Karpas-422 (cell line): ENCODE results near the gene GMNC. TPM values are rescaled to one million over a fixed set of nuclear protein-coding genes. Genes with fewer than 3 reads are reported as not detected.

ENCODE experiments used
- DNase-seq: peaks from one replicate; pipeline ENCODE4 v3.0.0-alpha.2; 2015
- H2AFZ ChIP-seq: fragments of 200-600 bp; sonication (generic); 2 replicates; pipeline ENCODE4 v1.6.1; 2014; ENCODE audit warnings: antibody characterized with exemption, low read length, mixed read lengths
- H3K27ac ChIP-seq: fragments of 200-600 bp; sonication (generic); 2 replicates; pipeline ENCODE4 v1.5.1; 2014; ENCODE audit warnings: mild to moderate bottlenecking, low read length, moderate library complexity
- H3K27me3 ChIP-seq: fragments of 200-600 bp; sonication (generic); 2 replicates; pipeline ENCODE4 v1.6.1; 2014; ENCODE audit warnings: low read length, mixed read lengths
- H3K36me3 ChIP-seq: fragments of 200-600 bp; sonication (generic); 2 replicates; pipeline ENCODE4 v1.6.1; 2014; ENCODE audit warnings: low read length, mixed read lengths; ENCODE audit not compliant: insufficient read depth
- H3K4me1 ChIP-seq: fragments of 200-600 bp; sonication (generic); 2 replicates; pipeline ENCODE4 v1.6.1; 2014; ENCODE audit warnings: mild to moderate bottlenecking, low read length, mixed read lengths
- H3K4me2 ChIP-seq: fragments of 200-600 bp; sonication (generic); 2 replicates; pipeline ENCODE4 v1.6.1; 2014; ENCODE audit warnings: low read length, low read depth, mild to moderate bottlenecking; ENCODE audit not compliant: poor library complexity, severe bottlenecking
- H3K4me3 ChIP-seq: fragments of 200-600 bp; sonication (generic); 2 replicates; pipeline ENCODE4 v1.5.1; 2014; ENCODE audit warnings: mild to moderate bottlenecking, antibody characterized with exemption, low read length, mixed read lengths
- H3K79me2 ChIP-seq: fragments of 200-600 bp; sonication (generic); 2 replicates; pipeline ENCODE4 v1.6.1; 2014; ENCODE audit warnings: mild to moderate bottlenecking, low read length, mixed read lengths
- H3K9ac ChIP-seq: fragments of 200-600 bp; sonication (generic); 2 replicates; pipeline ENCODE4 v1.6.0; 2014; ENCODE audit warnings: low read length
- H3K9me2 ChIP-seq: fragments of 200-600 bp; sonication (generic), shearing (Covaris generic); replicated peaks from 2 replicates; pipeline ENCODE4 v1.6.0; 2014; ENCODE audit warnings: mild to moderate bottlenecking, low read length, moderate library complexity; ENCODE audit not compliant: insufficient read depth
- H3K9me3 ChIP-seq: fragments of 300-700, 200-600 bp; sonication (generic); 2 replicates; pipeline ENCODE4 v1.6.1; 2014; ENCODE audit warnings: low read length, mixed read lengths
- H4K20me1 ChIP-seq: fragments of 200-600 bp; sonication (generic); 2 replicates; pipeline ENCODE4 v1.6.1; 2014; ENCODE audit warnings: mild to moderate bottlenecking, antibody characterized with exemption, low read length, low read depth; ENCODE audit not compliant: insufficient read depth
- total RNA-seq: library from RNA; depleted of rRNA; stranded (reverse); fragments of >200 nt; shearing (Covaris generic); gene quantifications from 2 replicates; pipeline ENCODE4 v1.2.3, GENCODE V29; 2014; ENCODE audit warnings: low replicate concordance

The GMNC gene
- total RNA-seq, 1 experiment from 2014 or later, result not detected

GRCh38 chr3:190809351-190809750, 53.1 kb downstream of the GMNC start:
- Histone ChIP-seq H4K20me1 (no peaks in the 10 kb centered on the region), H3K9me3 (no peaks in the 10 kb centered on the region; the same call in 1 of the 2 replicates), H3K4me1 (no peaks in the 10 kb centered on the region), H3K9me2 (no peaks in the 10 kb centered on the region), H2AFZ (no peak overlapping the region), H3K9ac (no peak overlapping the region), H3K27ac (no peak overlapping the region), H3K36me3 (no peaks in the 10 kb centered on the region), H3K27me3 (no peaks in the 10 kb centered on the region), H3K4me2 (no peak overlapping the region), H3K4me3 (no peak overlapping the region), H3K79me2 (no peaks in the 10 kb centered on the region)
- no peak for DNase-seq

- no peaks in the 10 kb centered on the region for H3K4me1 ChIP-seq
- no peak for DNase-seq
- H3K4me3 ChIP-seq, result no peak overlapping the region
- no peaks in the 10 kb centered on the region for H4K20me1 ChIP-seq
- no peaks in the 10 kb centered on the region for H3K9me2 ChIP-seq
- no peaks in the 10 kb centered on the region for H3K27me3 ChIP-seq
- no peaks in the 10 kb centered on the region for H3K79me2 ChIP-seq
- no peak overlapping the region for H3K9ac ChIP-seq
- H3K9me3 ChIP-seq, result no peaks in the 10 kb centered on the region; the same call in 1 of the 2 replicates
- H3K27ac ChIP-seq, result no peak overlapping the region
- no peaks in the 10 kb centered on the region for H3K36me3 ChIP-seq
- no peak overlapping the region for H2AFZ ChIP-seq
- H3K4me2 ChIP-seq, result no peak overlapping the region
Measured at GRCh38 chr3:190807719-190808375, 54.6 kb downstream of the GMNC start.
